GM19035 (cell line): ENCODE measurements around the gene CDON.

Experiments
- ATAC-seq: cut with Tn5 transposase; IDR thresholded peaks from one replicate; pipeline ENCODE4 v1.9.1; 2021; ENCODE audit not compliant: unreplicated experiment

Gene CDON, protein sequence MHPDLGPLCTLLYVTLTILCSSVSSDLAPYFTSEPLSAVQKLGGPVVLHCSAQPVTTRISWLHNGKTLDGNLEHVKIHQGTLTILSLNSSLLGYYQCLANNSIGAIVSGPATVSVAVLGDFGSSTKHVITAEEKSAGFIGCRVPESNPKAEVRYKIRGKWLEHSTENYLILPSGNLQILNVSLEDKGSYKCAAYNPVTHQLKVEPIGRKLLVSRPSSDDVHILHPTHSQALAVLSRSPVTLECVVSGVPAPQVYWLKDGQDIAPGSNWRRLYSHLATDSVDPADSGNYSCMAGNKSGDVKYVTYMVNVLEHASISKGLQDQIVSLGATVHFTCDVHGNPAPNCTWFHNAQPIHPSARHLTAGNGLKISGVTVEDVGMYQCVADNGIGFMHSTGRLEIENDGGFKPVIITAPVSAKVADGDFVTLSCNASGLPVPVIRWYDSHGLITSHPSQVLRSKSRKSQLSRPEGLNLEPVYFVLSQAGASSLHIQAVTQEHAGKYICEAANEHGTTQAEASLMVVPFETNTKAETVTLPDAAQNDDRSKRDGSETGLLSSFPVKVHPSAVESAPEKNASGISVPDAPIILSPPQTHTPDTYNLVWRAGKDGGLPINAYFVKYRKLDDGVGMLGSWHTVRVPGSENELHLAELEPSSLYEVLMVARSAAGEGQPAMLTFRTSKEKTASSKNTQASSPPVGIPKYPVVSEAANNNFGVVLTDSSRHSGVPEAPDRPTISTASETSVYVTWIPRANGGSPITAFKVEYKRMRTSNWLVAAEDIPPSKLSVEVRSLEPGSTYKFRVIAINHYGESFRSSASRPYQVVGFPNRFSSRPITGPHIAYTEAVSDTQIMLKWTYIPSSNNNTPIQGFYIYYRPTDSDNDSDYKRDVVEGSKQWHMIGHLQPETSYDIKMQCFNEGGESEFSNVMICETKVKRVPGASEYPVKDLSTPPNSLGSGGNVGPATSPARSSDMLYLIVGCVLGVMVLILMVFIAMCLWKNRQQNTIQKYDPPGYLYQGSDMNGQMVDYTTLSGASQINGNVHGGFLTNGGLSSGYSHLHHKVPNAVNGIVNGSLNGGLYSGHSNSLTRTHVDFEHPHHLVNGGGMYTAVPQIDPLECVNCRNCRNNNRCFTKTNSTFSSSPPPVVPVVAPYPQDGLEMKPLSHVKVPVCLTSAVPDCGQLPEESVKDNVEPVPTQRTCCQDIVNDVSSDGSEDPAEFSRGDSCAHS (N-terminal part only)

DNA sequence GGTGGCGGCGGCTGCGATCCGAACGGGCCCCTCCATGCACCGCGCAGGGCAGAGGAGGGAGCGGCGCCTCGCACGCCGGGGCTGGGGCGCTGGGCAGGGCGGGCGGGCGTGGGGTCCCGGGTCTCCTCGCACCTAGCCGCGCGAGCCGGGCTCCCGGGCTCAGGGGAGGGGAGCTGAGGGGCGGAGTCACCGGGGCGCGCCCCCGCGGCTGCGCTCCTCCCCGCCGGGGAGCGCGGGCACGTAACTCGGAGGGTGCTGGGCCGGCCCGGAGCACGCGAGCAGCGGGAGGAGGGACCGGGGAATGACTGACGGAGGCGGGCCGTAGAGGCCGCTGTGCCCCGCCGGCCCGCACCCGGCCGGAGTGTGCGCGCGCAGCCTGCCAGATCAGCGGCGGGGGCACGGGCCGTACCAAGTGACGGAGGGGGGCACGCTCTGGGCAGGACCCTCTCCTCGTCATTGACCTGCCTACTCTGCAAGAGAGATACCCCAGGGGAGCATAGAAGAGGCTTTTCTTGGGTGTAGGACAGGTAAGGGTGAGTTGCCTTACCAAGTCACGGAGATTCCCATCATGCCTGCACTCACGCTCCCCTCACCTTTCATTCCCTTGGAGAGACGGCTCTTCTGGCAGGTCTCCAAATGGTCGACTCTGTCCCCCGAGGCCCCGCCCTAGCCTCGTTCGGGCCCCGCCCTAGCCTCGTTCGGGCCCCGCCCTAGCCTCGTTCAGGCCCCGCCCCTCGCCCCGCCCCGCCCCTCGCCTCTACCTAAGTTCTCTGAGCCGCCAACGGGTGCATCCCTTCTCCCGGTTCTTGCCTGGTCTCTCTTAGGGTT is at the start of gene CDON:
TSS of gene CDON (minus strand) at position 188 of the 828 bp plus-strand sequence. CDS start 39,390 bp downstream, outside the sequence.
- ATAC-seq = peak; percentile 98

DNA sequence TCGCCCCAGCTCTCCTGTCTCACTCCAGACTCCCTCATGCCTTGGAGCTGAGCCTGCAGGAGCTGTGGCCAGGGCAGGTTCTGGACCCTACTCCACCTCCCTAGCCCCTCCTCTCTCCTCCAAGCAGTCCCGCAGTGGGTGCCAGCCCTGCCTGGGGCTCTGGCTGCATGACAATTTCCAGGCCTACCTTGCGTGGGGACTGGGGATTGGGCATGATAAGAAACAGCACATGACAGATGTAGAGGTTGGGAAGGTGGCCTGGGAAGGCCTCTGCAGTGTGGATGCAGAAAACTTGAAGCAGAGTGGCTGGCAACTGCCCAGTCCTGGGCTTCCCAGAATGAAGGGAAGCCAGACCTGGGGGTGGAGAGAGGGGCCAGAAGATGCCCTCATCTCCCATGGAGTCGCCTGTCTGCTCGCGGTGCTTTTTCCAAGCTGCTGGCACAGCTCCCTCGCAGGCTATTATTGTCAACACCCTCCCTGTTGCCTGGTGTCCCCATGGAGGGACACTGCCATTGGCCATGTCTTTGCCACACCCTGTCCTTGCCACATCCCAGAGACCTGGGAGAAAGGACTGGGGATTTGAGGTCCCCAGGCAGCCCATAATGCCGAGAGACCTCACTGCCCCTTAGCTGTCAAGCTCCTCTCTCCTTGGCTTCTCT is 48.9 kb upstream of the CDON start:
- ATAC-seq = no peak

- no peak for ATAC-seq
These were observed 47.5 kb upstream of the CDON start for GRCh38 chr11:126109941-126110731.

DNA sequence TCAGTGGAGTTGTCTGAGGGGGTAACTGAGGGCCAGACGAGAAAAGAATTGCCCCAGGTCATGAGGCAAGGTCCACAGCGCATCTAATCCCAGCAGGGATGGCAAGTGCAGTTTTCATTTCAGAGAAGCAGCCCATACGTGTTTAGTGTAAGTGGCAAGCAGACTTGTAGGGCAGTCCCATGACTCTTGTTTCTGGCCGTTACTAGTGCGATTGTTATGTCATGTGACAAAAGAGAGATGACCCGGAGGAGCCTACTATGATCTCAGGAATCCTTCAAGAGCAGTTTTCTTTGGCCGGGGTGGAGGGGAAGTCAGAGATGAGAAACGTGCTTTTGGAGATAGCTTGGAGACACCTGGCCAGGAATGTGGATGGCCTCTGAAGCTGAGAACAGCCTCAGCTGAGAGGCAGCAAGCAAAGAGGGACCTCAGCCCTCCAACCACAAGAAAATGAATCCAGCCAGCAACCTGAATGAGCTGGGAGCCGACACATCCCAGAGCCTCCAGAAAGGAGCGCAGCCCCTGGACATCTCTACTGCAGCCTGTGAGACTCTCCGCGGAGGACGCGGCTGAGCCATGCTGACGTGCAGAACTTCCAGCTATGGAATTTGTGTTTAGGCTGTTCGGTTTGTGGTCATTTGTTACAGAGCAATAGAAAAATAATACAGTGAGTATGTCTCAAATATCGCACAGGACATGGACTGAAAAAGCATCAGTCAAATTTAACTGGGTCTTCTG is 44.1 kb upstream of the CDON start:
- no peak for ATAC-seq

DNA sequence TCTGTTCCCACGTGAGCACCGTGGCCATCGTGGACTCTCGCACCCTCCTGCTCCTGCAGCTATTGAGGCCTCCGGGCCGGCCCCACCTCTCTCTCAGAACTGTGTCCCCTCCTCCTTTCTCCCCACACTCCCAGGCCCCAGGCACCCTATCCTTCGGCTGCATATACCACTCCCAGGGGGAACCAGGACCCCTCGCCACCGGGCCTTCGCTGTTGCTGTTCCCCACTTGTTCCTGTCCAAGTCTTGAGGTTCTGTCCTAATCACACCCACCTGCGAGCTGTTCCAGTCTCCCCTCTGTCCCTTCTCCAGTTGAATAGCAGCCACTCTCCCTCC is 43.0 kb upstream of the CDON start:
- ATAC-seq = no peak

GRCh38 chr11:126105022-126105747 is 42.5 kb upstream of the CDON start:
- ATAC-seq = no peak

- no peak for ATAC-seq
These were observed 41.8 kb upstream of the CDON start for GRCh38 chr11:126104420-126104819.

DNA sequence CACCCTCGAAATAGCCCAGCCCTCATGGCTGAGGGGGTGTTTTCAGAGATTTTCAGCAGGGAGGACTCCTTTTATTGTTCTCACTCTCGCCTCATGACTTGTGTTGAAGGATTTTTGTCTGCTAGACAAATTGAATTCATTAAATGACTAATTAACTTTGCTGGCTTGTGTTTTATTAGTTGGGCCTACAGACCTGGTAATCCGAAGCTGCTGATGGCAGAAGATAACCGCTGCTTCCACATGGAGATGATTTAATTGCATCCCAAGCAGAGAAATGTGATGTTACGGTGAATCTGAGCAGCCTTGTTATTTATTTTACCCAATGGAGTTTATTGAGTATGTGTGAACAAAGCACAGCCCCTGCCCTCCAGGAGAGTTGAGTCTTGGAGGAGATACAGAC is 40.5 kb upstream of the CDON start:
- ATAC-seq = no peak

DNA sequence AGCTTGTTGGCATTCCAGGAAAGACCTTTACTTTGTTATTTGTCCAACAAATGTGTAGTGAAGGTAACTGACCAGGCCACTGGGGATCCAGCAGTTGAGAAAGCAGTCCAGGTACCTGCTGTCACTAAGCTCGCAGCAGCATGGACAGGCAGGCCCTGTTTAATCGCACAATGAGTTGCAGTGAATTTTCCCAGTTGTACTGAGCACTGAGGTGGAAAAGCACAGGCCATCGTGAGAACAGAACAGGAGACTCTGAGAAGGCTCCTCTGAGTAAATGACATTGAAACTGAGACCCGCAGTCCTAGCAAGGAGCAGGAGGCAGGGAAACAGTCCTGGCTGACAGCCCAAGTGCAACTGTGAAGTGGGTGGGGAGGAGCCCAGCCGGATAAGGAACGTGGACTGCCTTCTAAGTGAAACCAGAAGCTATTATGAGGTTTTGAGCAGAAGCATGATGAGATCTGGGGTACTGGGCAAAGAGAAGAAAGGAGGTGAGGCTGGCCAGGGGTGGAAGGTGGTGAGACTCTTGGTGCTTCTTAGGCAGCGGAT is 39.8 kb upstream of the CDON start:
- no peak for ATAC-seq

DNA sequence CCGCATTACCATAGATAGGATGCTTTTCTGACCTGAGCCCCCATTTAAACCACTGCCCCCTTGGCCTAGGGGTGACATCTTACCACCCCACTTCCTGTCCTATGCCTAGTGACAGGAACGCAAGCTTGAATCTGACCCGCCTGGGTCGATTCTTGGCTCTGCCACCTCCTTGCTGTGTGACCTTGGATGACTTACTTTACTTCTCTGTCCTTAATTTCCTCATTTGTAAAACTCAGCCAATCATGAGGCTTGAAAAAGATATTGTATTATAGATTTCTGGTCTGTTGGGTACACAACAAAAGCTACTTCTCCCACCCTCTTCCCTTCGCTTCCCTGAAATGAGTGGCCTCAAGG is 39.2 kb upstream of the CDON start:
- no peak for ATAC-seq

GRCh38 chr11:126101251-126101929 is 38.7 kb upstream of the CDON start:
- no peak for ATAC-seq

DNA sequence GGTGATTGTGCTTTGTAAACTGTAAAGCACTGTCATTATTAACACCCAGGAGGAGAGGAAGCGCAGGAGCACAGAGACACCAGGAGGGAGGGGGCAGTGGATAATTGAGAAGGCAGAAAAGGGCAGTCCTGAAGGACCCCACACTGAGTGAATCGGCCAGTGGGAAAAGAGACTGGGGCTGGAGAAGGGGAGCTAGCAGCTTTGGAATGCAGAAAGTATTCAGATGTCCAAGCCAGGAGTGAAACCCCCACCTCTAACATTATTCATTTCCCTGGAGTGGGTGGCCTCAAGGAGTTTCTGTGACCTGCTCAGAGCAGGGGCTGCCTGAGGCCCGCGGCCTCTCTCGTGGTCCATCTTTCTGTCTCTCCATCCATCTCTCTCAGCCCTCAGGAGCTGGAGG is 38.0 kb upstream of the CDON start:
- ATAC-seq = no peak

GRCh38 chr11:126098204-126098769 is 35.6 kb upstream of the CDON start:
- no peak for ATAC-seq

DNA sequence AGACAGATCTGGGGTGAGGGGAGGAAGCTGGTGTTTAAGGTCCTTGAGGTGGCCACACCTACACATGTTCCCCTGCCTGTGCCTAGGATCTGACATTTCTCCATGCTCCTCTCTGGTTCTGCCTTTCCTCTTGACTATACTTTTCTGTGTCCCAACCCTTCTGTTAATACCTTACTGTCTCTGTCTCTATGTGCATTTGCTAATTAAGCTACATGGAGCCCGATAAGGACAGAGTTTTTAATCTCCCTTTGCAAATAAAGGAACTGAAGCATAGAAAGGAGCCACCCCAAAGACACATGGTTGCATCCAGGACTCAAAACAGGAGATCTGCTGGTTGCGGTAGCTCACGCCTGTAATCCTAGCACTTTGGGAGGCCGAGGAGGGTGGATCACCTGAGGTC is 33.1 kb upstream of the CDON start:
- no peak for ATAC-seq

DNA sequence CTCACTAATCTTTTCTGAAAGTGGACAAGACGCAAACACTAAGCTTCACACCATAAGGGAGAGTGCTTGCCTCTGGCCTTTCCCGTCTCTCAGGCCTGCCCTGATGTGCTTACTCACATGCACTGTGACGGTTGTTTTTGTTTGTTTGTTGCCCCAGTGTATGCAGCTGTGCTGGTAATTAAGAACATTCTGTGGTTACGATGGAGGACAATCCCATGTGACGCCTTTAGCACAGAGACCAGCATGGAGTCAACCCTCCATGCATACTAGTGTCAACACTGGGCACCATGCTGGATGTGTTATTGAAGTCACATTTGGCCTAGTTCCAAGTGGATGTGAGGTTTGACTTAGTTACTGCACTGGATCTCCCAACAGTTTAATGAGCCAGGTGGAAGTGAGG is 27.8 kb upstream of the CDON start:
- ATAC-seq = no peak

DNA sequence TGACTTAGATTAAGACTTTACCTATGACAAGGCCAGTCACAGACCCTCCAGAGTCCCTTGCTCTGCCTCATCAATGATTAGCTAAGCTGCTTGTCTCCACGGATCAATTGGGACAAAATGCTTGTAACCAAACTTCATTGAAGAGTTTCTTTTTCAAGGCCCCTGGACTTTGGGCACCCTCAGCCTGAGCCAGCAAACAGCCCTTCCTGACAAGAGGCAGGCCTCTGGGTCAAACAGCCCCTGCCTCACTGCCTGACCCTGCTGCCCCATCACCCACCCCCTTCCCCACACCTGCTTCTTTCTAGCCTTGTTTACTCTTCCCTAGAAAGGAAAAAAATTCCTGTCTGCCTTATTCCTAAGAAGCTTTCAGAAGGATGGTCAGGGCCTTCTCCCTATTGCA is 26.3 kb upstream of the CDON start:
- no peak for ATAC-seq

GRCh38 chr11:126086248-126086647 is 23.6 kb upstream of the CDON start:
- no peak for ATAC-seq
